ENCODE results near the gene IFT122.
"Not testable (repeated sequence)": the region's sequence is repeated elsewhere in the genome, so short reads cannot be mapped to it uniquely, and the experiment has no call there.

DNA sequence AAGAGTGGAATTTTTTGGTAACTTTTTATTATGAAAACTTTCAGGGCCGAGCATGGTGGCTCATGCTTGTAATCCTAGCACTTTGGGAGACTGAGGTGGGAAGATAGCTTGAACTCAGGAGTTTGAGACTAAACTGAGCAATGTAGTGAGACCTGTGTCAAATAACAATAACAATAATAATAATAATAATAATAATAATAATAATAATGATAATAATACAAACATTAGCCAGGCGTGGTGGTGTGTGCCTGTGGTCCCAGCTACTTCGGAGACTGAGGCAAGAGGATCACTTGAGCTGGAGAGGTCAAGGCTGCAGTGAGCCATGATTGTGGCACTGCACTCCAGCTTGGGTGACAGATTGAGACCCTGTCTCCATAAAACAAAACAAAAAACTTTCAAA lies 105.9 kb downstream of the IFT122 start:
- TF ChIP-seq CTCF (IDR thresholded peaks at IDR 0.05); BHLHE40 (IDR thresholded peaks at IDR 0.05; ENCODE audit: low read depth, low read length); ELK1 (IDR thresholded peaks at IDR 0.05; ENCODE audit: low read depth, low read length); CEBPB (IDR thresholded peaks at IDR 0.05); RAD21 (conservative IDR thresholded peaks at IDR 0.05 in 1 of 2, IDR thresholded peaks at IDR 0.05 in 1 of 2); EP300 (IDR thresholded peaks at IDR 0.05); CHD4 (IDR thresholded peaks at IDR 0.05; ENCODE audit: borderline replicate concordance); PHF8 (IDR thresholded peaks at IDR 0.05; ENCODE audit: borderline replicate concordance, low read depth); RFX5 (IDR thresholded peaks at IDR 0.05): not testable (repeated sequence)
